Peyer's patch (tissue), 4 donors: ENCODE measurements around the gene MSI1.

Experiments
- CTCF ChIP-seq, 6 experiments: fragments of 450-650 bp in 4 of 6; fragments of 200-600 bp in 2 of 6; sonication (generic) in 1 of 6; IDR thresholded peaks; one replicate each; pipeline ENCODE4 v1.5.1; 2017 to 2019; ENCODE audit warnings: antibody characterized with exemption in 6 of 6, mild to moderate bottlenecking in 3 of 6, moderate library complexity in 1 of 6
- POLR2A ChIP-seq, 2 donors: fragments of 450-650 bp; IDR thresholded peaks; one replicate each; pipeline ENCODE4 v1.5.1; 2017; ENCODE audit warnings: antibody characterized with exemption in 2 of 2, mild to moderate bottlenecking in 2 of 2, moderate library complexity in 2 of 2

DNA sequence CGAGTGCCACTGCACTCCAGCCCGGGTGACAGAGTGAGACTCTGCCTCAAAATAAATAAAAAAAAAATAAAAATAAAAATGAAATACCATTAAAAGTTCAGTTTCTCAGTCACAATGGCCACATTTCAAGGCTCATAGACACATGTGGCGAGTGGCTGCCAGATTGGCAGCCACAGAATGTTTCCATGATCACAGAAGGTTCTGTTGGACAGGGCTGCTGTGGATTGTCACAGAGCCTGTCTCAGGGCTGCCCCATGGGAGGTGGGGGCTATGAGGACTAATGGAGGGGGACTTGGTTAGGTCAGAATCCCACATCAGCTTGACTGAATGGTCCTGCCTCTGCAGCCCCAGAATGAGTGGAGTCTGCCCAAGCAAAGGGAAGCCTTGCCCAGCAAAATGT lies 37.6 kb downstream of the MSI1 start:
- TF ChIP-seq CTCF (IDR thresholded peaks at IDR 0.05) = no peak
- no peak for TF ChIP-seq POLR2A (IDR thresholded peaks at IDR 0.05)
